Activated CD4-positive, CD25-positive, alpha-beta regulatory T cell treated with anti-CD3 and anti-CD28 coated beads, Interleukin-2, amount 50 U/mL, for 16 hours (primary cell): ENCODE data around the gene ANKAR.
"Not testable (repeated sequence)": the region's sequence is repeated elsewhere in the genome, so short reads cannot be mapped to it uniquely, and the experiment has no call there.

ENCODE experiments used
- DNase-seq: peaks from one replicate; pipeline ENCODE4 v3.0.0-alpha.2; 2020; ENCODE audit warnings: low read depth, low spot score

ANKAR gene

DNA sequence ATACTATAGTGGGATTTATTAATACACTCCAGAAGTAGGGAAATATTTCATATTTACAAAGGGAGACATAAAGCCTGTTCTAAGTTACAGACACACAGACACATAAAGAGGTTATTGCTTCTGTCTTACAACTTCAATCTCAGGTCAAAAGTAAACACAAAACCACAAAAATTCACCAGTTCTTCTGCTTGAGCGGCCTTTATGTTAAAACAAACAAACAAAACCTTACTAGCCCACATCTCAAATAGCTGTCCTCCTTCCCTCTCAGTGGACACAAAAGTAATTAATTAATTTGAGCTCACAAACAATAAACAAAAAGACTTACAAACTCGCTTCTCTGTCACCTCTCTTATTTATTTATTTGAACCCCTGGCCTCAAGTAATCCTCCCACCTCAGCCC, 14.7 kb upstream of the ANKAR start:
- DNase-seq: no peak

DNA sequence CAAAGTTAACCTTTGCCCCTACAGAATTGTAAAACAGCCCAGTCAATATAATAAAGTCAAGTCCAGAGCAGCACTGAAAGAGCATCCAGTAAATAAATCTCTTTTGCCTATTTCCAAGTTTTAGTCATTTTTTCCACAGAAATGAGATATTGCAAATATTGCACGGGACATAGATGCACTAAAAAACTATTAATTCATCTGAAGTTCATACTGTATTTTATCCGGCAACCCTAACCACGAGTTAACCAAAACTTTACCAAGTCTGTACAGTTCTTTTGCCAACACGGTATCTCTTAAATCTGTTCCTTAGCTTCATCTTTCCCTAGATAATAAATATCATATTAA, 13.7 kb upstream of the ANKAR start:
- DNase-seq: no peak

DNA sequence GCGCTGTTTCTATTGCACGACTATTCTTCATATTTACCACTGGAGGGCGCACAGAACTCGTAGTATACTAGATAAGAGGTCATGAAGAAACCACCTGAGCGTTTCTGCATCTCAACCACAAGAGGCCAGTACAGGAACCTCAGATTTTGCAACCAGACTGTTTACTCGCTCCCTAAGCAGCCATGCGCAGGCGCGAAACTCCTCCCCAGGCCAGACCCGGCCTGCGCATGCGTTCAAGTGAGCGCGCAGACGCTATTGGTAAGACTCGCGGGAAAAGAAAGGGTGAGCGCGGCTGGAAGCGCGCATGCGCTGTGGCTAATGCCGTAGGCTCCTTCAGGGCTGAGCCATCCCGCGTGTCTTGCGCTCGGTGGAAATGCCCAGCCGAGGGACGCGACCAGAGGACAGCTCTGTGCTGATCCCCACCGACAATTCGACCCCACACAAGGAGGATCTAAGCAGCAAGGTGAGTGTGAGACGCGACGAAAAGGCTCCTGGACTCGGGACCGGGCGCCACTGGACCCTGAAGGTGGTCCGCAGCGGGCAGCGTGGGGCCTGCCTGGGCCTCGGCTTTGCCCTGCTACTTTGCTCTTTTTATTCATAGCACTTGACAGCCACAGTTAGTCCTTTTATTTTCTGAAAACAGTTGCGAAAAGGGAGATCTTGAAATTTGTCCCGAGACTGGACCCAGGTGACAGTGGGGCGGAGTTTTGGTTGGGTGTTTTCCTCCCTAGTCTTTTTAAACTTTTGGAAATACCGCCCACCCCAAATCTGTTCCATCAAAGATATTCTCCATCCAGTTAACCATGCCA, 13.1 kb upstream of the ANKAR start, which contains the start of gene ASNSD1:
Gene ASNSD1, plus strand, starts transcription at position 312 of the 809 bp plus-strand sequence. CDS start 4,674 bp downstream, outside the sequence.
- DNase-seq: peak; percentile 99

DNA sequence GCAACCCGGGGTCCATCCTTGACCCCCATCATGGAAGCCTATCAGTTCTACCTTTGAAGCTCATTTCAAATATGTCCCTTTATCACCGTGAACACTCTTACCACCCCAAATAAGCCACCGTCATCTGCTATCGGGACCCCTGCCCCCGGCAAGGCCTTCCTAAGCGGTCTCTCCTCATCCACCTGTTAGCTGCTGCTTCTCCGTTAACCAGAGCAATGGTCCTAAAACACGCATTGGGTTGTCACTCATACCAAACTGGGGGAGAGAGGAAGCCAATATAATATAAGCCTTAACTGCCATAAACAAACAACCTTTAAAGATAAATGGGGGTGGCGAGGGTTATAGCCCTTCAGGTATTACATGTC, 12.5 kb upstream of the ANKAR start:
- no peak for DNase-seq

DNA sequence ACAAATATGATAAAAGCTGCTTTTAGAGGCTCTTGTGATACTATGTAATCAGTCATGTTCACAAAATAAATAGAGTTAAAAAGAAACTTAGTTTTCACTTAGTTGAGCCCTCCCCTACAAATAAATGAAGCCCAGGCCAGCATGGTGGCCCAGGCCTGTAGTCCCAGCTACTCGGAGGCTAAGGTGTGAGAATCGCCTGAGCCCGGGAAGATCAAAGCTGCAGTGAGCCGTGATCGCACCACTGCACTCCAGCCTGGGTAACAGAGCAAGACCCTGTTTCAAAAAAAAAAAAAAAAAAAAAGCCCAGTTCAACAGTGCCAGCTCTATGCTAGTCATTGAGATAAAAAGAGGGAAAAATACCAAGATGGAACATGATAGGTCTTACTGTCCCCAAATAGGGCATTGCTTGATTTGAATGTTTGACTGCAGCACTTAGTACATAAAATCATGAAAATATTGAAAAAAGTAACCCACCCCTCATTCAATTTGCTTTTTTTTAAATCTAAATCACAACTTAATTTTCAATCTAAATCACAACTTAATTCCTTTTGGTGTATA, 11.7 kb upstream of the ANKAR start:
- no peak for DNase-seq

DNA sequence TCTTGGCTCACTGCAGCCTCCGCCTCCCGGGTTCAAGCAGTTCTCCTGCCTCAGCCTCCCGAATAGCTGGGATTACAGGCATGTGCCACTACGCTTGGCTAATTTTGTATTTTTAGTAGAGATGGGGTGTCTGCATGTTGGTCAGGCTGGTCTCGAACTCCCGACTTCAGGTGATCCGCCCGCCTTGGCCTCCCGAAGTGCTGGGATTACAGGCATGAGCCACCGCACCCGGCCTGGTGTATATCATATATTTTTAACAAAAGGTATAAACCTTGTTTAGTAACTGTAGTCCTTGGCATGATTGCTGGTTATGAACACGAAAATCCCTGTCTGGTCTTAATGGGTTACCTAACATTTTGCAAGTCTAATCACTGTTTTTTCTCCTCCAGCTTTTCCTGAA, 11.2 kb upstream of the ANKAR start:
- not testable (repeated sequence) for DNase-seq

DNA sequence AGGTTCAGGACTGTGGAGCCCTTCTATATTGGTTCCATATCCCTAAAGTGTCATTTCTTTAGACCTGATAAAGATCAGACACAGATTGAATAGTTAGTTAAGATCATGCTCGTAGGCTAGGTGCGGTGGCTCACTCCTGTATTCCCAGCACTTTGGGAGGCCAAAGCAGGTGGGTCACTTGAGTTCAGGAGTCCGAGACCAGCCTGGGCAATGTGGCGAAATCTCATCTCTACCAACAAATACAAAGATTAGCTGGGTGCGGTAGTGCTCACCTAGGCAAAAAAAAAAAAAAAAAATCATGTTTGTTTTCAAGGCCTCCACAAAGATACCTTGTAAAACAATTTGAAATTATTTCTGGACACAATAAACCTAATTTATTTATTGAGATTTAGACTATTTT, 4.6 kb upstream of the ANKAR start:
- no peak for DNase-seq

DNA sequence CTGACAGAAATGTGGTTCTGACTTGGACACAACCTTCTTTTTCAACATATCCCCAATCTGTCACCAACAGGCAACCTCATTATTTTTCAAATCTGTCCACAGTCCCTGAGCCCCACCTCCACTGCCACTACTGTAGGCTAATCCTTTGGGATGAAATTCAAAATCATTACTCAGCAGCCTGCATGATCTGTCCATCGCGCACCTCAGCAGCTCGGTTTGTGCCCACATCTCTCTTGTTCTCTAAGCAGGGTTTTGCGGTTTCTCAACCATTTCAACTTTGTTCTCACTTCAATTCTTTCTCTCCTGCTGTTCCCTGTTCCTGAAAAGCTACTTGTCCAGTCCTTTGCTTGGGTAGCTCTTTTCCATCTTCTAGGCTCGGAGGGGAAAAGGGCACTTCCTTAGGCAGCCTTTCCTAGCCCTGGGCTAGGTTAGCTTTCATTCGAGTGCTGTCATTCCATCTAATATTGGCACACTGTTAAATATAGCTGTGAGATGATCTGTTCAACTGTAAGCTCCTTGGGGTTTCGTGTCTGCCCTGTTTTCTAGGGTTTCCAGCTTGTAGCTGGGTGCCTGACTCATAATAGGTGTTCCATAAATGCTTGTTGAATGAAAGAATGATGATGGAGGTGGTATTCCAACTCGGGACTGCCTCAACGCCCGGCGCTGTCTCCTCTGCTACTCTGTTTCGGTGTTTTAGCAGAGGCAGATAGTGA, 653 bp upstream of the ANKAR start:
- DNase-seq: no peak

DNA sequence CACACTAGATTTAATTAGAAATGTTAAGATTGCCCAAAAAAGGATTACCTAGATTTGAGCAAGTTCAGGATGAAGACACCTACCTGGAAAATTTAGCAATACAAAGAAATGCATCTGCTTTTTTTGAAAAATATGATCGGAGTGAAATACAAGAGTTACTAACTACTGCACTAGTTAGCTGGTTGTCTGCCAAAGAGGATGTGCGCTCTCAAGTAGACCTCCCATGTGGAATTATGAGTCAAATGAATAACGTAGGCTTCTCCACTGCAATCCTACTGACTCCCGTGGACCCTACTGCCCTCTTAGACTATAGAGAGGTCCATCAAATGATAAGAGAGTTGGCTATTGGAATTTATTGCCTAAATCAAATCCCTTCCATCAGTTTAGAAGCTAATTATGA, 2.0 kb downstream of the ANKAR start:
- no peak for DNase-seq

DNA sequence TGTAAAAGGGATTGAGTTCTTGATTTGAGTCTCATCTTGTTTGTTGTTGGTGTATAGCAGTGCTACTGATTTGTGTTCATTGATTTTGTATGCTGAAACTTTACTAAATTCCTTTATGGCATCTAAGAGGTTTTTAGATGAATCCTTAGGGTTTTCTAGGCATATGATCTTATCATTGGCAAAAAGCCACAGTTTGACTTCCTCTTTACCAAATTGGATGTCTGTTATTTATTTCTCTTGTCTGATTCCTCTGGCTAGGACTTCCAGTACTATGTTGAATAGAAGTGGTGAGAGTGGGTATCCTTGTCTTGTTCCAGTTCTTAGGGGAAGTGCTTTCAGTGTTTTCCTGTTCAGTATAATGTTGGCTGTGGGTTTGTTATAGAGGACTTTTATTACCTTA, 4.8 kb downstream of the ANKAR start:
- DNase-seq: no peak

DNA sequence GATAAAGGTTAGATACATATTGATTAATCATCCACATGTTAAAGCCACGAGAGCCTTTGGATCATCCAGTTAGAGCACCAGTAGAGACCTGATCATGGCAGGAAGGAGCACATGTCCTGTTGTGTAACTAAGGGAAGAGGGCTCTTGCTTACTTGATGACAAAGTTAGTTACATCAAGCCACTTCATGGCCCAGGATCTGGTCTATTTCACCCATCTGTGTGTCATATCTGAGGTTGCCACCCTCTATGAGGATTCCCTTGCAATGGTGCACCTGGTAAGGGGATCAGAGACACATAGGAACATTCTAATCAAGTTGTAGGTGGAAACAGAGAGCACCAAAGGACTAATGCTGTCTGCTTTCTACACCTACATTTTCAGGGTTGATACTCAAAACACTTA, 6.7 kb downstream of the ANKAR start:
- DNase-seq: no peak

DNA sequence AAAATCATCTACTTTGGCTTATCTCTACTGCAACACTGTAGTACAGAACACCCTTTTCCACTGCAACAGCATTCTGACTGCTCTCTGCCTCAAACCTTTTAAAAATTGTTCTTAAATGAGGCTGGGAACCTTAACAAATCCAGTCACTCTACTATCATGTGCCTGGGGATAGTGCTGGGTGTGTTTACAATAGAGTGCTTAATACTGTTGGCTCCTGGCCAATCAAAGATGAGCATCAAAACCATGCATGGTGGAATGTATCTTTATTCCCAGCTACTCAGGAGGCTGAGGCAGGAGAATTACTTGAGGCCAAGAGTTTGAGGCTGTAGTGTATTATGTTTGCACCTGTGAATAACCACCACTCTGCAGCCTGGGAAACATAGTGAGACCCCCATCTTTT, 7.4 kb downstream of the ANKAR start:
- DNase-seq: no peak

DNA sequence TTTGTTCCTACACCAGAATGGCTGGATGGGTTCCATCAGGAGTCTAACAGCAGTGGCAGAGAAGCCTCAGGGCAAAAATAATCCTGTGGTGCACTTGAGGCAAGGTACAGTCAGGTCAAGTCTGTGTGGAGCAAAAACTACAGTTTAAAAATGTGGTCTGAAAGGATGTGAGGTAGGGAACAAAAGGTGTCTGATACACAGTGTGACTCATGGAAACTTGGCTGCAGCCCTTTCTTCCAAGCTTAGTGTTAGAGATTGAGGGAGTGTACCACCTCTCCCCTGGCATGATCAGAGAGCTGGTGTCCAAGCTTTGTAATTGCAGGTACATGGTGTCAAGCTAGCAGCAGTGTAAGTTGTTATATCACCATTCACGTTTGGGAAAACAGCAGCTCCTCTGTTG, 8.9 kb downstream of the ANKAR start:
- no peak for DNase-seq

DNA sequence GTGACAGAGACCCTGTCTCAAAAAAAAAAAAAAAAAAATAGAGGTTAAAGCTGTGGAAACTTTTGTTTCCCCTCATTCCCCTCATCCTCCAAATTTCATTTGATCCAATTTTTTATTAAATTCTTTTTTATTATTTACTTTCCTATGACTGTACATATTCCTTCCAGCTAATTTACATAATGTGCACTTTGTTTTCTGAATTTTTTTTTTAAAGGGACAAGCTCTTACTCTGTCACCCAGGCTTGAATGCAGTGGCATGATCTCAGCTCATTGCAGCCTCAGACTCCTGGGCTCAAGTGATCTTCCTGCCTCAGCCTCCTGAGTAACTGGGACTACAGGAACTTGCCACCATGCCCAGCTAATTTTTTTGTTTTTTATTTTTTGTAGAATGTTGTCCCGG, 10.3 kb downstream of the ANKAR start:
- no peak for DNase-seq

DNA sequence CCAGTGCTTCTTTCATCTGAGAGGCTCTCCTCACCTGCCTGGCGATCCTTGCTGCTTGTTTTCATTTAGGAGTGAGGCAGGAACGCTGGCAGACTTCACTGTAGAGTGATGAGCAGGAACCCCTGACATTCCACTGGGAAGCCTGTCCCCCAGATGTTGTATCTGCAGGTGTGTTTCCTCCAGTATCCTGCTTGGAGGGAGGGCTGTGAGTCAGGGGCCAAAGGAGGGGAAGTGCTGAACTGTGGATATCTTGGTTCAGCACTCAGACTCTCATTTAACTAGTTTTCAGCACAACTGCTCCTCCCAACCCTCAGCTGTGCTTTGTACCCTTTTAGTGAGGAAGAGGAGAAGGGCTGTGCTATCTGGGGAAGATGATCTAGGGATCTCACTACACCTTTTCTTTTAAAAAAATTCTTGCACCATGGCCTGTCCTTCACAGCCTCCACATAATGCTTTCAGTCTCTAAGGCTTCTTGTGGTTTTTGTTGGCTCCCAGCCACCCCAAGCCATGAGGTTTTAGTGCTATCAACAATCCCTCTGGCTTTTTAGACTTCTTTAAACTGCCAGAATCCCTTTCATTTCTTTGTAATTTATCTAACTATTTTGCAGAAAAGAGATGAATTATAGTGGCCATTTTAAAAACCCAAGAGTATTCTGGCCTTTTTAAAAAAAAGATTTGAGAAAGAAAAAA, 11.2 kb downstream of the ANKAR start:
- no peak for DNase-seq

DNA sequence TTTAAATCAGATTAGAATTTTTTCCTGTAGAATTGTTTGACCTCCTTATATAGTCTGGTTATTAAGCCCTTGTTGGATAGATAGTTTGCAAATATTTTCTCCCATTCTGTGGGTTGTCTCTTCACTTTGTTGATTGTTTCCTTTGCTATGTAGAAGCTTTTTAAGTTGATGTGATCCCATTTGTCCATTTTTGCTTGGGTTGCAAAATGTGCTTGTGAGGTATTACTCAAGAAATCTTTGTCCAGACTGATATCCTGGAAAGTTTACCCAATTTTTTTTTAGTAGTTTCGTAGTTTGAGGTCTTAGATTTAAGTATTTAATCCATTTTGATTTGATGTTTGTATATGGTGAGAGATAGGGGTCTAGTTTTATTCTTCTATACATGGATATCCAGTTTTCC, 13.3 kb downstream of the ANKAR start:
- not testable (repeated sequence) for DNase-seq

DNA sequence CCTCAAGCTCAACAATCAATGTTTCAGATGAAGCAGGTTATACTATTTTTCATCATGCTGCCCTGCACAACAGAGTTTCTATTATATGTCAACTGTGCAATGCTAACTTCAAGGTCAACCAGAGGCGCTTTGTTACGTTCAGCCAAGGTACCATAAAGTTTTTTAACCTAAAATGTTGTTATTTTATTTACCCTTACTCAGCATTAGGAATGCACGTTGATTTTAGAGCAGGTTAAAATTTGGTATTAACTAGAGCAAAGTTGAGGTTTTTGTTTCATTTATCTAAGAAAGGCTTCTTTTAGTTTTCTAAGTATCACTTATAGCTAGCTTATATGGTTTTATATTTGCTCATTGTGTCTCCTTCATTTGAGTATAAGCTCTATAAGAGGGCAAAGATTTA, 21.8 kb downstream of the ANKAR start:
- no peak for DNase-seq

DNA sequence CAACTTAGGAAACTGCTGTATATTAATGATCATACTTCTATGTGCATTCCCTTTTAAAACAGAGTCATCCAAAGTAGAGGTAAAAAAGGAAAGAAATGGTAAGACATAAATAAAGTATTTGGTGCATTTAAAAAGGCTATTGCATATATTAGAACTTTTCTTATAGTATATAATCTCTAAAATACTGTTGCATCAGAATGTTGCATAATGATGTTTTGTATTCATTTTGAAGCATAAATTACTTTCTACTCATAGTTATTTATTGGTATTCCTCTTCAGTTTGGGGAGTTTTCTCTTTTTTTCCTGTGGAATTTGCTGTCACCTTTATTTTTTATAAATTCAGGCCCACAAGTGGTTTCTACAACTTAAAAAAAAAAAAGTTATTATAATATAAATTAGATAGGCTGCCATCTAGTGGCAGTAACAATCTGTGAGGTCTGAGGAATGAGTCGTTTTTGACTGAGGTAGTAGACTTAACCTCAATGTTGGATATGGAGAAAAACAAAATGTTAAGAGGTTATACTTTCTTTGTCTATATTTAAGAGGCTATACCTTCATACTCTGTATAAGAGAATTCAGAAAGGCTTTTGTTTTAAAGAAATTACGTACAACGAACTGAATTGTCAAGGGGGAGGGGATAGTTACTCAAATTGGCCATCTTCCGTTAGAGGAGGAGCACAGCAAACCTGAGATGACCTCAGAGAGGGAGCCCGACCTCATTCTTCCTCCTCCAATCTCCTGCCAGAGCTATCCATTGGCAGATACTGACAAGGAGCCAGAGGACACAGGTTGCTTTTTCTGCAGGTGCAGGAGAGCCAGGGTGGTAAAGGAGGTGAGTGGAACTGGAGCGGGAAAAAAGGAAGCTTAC, 23.8 kb downstream of the ANKAR start:
- no peak for DNase-seq

DNA sequence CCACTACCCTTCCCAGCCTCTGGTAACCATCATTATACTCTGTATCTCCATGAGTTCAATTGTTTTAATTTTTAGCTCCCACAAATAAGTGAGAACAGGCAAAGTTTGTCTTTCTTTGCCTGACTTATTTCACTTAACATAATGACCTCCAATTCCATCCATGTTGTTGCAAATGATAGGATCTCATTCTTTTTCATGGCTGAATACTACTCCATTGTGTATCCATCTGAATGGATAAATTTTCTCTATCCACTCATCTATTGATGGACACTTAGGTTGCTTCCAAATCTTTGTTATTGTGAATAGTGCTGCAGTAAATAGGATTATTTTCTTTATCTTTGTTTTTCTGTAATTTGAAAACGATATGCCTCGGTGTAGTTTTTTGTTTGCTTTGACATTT, 26.2 kb downstream of the ANKAR start:
- no peak for DNase-seq

DNA sequence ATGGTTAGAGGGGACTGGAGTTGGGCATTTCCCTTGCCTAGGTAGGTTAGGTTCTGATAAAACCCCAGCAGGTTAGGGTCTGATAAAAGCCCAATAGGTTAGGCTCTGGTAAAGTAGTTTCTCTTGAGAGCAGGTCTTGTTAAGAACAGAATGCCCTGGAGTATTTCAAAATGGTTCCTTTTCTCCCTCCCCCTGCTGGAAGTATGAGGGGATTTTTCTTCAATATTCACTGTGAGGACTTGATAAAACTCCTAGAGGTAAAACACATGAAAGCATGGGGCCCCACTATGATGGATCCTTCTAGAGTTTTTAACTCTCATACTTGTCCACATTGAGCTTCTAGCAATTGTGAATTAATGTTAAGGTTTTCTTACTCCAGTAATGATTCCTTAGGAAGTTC, 27.6 kb downstream of the ANKAR start:
- no peak for DNase-seq

DNA sequence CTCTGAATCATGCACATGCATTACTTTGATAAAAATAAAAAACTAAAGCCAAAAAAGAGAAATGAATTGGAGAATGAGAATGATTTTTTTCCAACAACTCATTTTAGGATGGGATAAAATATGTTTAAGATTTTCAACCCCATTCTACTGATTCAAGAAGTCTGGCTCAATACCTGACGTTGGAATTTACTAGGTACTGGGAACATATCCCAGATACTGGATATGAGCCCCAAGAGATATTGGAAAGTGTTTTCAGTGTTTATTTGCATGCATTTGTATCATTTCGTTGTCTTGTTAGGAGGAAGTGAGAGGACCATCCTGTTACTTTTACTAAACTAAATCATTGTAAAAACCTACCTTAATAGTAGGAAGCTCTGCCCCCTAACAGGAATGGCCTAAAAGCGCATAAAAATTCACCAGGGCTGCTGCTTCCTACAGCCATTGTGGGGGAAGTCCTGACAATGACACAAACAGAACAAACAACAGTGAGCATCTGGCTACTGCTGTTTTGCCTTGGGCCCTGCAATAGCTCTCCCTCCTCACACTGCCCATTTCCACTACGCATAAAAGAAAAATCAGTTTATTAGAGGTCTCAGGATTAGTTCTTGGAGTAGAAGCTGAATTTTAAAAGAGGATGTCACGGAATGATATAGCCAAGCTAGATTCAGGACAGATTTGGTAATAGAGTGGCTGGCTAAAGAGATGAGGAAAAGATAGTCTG, 35.2 kb downstream of the ANKAR start:
- DNase-seq: no peak
